HG03064 (cell line): Measurements from ENCODE around the gene FAM117B.
"Not testable (repeated sequence)": the region's sequence is repeated elsewhere in the genome, so short reads cannot be mapped to it uniquely, and the experiment has no call there.

ENCODE experiments used
- ATAC-seq: cut with Tn5 transposase; IDR thresholded peaks from one replicate; pipeline ENCODE4 v1.9.1; 2021; ENCODE audit warnings: low read depth; ENCODE audit not compliant: unreplicated experiment

The FAM117B gene

DNA sequence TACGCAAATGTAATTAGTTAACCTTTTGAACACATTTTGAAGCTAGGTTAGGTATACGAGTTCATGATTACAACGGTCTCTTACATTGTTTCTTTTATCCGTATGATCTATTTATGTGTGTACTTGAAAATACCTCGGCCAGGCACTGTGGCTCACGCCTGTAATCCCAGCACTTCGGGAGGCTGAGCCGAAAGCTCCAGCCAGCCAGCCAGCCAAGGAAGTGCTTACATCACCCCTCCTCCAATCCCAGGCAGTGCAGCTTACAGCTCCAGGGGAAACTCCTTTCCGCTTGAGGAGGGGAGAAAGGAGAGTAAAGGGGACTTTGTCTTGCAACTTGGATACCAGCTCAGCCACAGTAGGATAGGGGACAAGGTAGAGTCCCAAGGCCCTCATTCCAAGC is 171.1 kb downstream of the FAM117B start:
- ATAC-seq, result not testable (repeated sequence)

DNA sequence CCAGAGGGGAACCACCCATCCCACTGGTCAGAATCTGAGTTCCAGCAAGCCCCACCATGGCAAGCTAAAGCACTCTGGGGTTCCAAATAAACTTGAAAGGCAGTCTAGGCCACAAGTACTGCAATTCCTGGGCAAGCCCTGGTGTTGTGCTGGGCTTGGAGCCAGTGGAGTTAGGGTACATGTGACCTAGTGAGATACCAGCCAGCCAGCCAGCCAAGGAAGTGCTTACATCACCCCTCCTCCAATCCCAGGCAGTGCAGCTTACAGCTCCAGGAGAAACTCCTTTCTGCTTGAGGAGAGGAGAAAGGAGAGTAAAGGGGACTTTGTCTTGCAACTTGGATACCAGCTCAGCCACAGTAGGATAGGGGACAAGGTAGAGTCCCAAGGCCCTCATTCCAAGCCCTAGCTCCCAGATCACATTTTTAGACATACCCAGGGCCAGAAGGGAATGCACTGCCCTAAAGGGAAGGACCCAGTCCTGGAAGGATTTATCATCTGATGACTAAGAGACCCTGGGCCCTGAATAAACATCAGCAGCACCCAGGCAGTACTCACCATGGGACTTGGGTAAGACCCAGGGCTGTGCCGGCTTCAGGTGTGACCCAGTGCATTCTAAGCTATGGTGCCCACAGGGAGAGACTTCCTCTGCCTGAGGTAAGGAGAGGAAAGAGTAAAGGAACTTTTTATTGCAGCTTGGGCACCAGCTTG is 172.8 kb downstream of the FAM117B start:
- not testable (repeated sequence) for ATAC-seq

DNA sequence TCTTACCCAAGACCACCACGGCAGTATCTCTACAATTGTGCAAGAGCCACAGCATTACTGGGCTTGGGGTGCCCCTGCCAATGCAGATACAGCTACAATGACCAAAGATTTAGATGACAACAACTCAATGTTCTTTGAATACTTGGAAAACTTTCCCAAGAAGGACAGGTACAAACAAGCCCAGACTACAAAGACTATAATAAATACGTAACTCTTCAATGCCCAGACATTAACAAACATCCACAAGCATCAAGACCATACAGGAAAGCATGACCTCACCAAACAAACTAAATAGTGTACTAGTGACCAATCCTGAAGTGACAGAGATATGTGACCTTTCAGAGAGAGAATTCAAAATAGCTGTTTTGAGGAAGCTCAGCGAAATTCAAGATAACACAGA is 174.0 kb downstream of the FAM117B start:
- ATAC-seq, result no peak

DNA sequence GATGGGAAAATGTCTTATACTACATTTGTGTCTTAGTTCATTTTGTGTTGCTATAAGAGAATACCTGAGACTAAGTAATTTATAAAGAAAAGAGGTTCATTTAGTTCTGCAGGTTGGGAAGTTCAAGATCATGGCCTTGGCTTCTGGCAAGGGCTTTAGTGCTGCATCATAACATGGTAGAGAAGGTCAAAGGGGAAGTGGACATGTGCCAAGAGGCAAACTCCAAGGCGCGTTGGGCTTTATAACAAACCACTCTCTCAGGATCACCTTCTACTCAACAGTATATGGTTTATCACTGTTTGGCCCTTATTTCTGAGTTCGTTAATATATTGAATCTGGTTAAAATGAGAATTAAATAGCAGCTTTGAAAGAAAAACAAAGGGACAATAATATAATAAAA is 178.6 kb downstream of the FAM117B start:
- no peak for ATAC-seq

DNA sequence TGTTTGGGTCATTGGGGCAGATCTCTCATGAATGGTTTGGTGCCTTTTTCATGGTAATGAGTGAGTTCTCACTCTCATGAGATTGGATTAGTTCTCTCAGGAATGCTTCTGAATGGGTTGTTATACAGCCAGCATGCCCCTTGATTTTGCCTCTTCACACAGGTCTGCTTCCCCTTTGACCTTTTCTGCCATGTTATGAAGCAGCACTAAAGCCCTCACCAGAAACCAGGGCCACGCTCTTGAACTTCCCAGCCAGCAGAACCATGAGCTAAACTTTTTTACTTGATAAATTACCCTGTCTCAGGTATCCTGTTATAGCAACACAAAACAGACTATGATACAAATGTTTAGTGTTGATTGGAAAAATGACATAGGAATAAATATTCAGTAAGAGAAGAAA is 179.5 kb downstream of the FAM117B start:
- no peak for ATAC-seq

DNA sequence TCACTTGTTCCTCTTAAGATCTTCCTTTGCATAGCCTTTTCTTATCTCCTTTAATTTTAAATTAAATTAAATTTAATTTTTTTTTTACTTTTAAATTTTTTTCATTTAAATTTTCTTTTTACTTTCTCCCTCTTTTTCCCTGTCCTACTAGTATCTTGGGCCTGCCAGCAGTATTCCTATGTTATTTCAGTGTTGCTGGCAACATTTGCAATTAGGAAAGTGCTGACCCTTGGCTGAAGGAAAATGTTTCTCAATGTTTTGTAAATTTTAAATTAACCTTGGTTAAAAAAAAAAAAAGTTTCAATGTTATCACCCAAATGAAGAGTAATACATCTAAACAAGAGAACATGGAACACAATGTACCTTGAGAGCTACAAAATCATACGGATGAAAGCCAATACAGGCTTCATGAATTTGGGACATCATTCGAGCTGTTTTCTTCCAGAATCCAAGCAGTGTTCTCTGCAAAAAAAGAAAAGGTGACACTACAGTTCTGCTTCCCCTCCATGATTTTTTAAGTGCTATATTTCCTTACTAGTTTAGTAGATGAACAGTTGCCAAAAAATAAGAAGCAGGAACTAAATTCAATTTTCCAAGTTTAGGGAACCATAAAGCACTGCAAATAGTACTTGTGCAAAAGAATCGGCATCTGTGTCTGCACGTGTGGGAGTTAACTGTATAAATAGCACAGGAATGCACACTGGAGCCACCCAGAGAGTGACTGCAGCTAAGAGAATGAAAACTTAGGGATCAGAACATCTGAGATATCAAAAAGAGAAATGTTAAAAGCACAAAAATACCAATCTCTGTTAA is 181.0 kb downstream of the FAM117B start:
- ATAC-seq, result no peak

DNA sequence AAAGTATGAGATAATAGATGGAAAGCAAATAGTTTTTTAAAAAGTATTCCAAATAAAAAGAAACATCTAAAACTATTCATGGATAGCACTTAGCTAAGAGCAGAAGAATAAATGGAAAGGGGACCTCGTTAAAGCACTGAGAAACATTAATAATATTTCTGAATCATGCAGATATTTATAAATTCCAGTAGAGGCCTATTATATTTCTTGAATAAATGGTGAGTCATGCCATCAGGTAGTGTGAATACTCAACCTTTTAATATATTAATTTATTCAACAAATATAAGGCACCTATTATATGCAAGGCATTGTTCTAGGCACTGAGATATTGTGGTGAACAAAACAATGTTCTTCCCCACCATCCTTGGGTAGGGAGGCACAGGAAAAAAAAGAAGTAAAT is 183.0 kb downstream of the FAM117B start:
- no peak for ATAC-seq

DNA sequence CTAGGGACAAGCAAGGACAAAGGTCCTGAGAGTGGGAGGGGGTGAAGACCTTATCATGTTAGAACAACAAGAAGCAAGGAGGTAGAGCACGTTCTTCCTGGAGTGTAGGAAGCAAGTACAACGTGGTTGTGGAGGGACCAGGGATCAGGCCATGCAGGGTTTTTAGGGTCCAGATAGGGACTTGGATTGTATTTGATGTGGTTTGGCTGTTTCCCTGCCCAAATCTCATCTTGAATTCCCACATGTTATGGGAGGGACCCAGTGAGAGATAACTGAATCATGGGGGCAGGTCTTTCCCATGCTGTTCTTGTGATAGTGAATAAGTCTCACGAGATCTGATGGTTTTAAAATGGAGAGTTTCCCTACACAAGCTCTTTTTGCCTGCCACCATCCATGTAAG is 183.6 kb downstream of the FAM117B start:
- ATAC-seq, result no peak
